Measurements from ENCODE around the gene FMNL3.

GRCh38 chr12:49730568-49731101 lies 23.4 kb upstream of the FMNL3 start:
- TF ChIP-seq CTCF (conservative IDR thresholded peaks at IDR 0.05) (no peak), EZH2 (IDR thresholded peaks at IDR 0.05; ENCODE audit: low read depth) (no peak)
